Small intestine (tissue), 7 donors: ENCODE measurements around the gene SLFN12L. TPM values are rescaled to one million over a fixed set of nuclear protein-coding genes. Genes with fewer than 3 reads are reported as not detected.
A peak's percentile ranks its signal among the peaks of the same experiment; 100 is the strongest.
"Not testable (repeated sequence)": the region's sequence is repeated elsewhere in the genome, so short reads cannot be mapped to it uniquely, and the experiment has no call there.

ENCODE experiments used
- DNase-seq, 2 donors: peaks; one replicate each; pipeline versions ENCODE4 v3.0.0 to v3.0.0-alpha.2; 2013
- FAIRE-seq: peaks from 2 replicates; lab custom pipeline; 2012; peaks lifted over from hg19 to GRCh38; lab: Jason Lieb, UNC
- H3K27ac ChIP-seq, 3 donors: one replicate each; pipeline ENCODE4 v1.5.1; 2013; ENCODE audit warnings: low read length in 2 of 3, mild to moderate bottlenecking in 2 of 3, control low read depth in 1 of 3, inconsistent platforms in 1 of 3, low read depth in 1 of 3, moderate library complexity in 1 of 3
- H3K27me3 ChIP-seq, 3 donors: one replicate each; pipeline ENCODE4 v1.6.1; 2013; ENCODE audit warnings: low read length in 3 of 3, inconsistent platforms in 1 of 3; ENCODE audit not compliant: control insufficient read depth in 3 of 3, insufficient read depth in 3 of 3
- H3K36me3 ChIP-seq, 3 donors: one replicate each; pipeline ENCODE4 v1.6.1; 2013; ENCODE audit warnings: low read length in 3 of 3, inconsistent platforms in 1 of 3, low read depth in 1 of 3, mild to moderate bottlenecking in 1 of 3, moderate library complexity in 1 of 3; ENCODE audit not compliant: control insufficient read depth in 3 of 3, insufficient read depth in 2 of 3
- H3K4me1 ChIP-seq, 3 donors: one replicate each; pipeline ENCODE4 v1.6.1; 2013; ENCODE audit warnings: low read length in 2 of 3, inconsistent platforms in 1 of 3, low read depth in 1 of 3, mild to moderate bottlenecking in 1 of 3, moderate library complexity in 1 of 3; ENCODE audit not compliant: control insufficient read depth in 3 of 3, insufficient read depth in 2 of 3
- H3K4me3 ChIP-seq, 3 donors: one replicate each; pipeline ENCODE4 v1.5.1; 2013; ENCODE audit warnings: low read length in 3 of 3, control low read depth in 1 of 3, inconsistent platforms in 1 of 3, low read depth in 1 of 3, mild to moderate bottlenecking in 1 of 3, moderate library complexity in 1 of 3
- H3K9me3 ChIP-seq, 2 donors: one replicate each; pipeline ENCODE4 v1.6.1; 2013; ENCODE audit warnings: low read depth in 1 of 2, low read length in 1 of 2; ENCODE audit not compliant: control insufficient read depth in 2 of 2, insufficient read depth in 1 of 2
- WGBS, 3 donors: extraction: QIAGEN DNeasy Blood & Tissue Kit; methylation state at CpG; one replicate each; pipeline ENCODE4 v1.1.7; 2013; 5-methylcytosine and 5-hydroxymethylcytosine counted together
- polyA plus RNA-seq, 4 donors: library from polyadenylated mRNA; stranded (reverse) in 3 of 4; unstranded in 1 of 4; fragments of 200-250 nt in 3 of 4; fragments of 120-200 nt in 1 of 4; gene quantifications; one replicate each; pipeline versions ENCODE4 v1.2.1 to v1.2.3, GENCODE V29; 2013
- donor health status: healthy with polysubstance abuse.
- donor health status: control.
- donor health status: control.
- donor health status: Bipolar disorder and iron deficiency.
- donor health status: healthy.

The SLFN12L gene
- polyA plus RNA-seq, 4 donors, result 0.34 to 0.83 TPM; not detected in 2

DNA sequence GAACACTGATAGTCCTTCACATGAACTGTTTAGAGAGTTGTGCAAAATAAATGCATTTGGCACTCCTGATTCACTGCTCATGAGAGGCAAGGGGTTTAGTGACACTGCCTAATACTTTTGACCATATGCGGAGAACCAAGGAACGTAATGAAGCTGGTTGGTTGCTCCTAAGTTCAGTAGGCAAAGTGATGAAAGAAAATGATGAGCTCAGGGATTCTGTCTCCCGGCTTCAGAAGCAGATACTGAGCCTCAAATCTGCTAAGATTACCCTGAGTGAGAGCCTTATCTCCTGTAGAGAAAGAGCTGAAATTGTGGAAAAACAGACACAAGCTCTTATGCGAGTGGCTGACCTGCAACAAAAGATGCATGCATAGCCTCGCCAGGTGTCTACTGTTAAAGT lies 83.4 kb downstream of the SLFN12L start:
- H3K4me1 ChIP-seq, H3K27ac ChIP-seq, H3K36me3 ChIP-seq, H3K4me3 ChIP-seq, FAIRE-seq, H3K9me3 ChIP-seq, DNase-seq: not testable (repeated sequence)
- WGBS, 3 donors, result 86 to 93% (median 88%) methylated on average over 5 of the region's 5 CpGs
- peaks cover 0 to 27% (median 2%) of the 10 kb centered on the region in 3 donors for H3K27me3 ChIP-seq

DNA sequence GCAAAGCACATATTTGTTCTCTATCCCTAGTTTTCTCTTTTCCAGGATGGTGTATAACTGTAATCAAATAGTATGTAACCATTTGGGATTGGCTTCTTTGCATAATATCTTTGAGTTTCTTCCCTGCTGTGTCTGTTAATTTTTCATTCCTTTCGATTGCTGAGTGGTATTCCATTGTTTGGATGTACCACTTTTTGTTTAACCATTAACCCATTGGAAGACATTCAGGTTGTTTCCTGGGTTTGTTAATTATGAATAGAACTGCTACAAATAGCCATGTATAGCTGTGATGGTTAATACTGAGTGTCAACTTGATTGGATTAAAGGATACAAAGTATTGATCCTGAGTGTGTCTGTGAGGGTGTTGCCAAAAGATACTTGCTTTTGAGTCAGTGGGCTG lies 84.3 kb downstream of the SLFN12L start:
- DNase-seq (no peak), FAIRE-seq (no peak)
- Histone ChIP-seq H3K27ac (no peak overlapping the region), H3K36me3 (no peaks in the 10 kb centered on the region), H3K9me3 (peaks cover 0 to 3% of the 10 kb centered on the region in 2 donors), H3K4me3 (no peak overlapping the region), H3K27me3 (peaks cover 0 to 31% (median 2%) of the 10 kb centered on the region in 3 donors), H3K4me1 (peaks cover 0 to 3% (median 0%) of the 10 kb centered on the region in 3 donors)
- WGBS, 3 donors, result 19 to 41% (median 24%) methylated on average over 1 of the region's 1 CpG

DNA sequence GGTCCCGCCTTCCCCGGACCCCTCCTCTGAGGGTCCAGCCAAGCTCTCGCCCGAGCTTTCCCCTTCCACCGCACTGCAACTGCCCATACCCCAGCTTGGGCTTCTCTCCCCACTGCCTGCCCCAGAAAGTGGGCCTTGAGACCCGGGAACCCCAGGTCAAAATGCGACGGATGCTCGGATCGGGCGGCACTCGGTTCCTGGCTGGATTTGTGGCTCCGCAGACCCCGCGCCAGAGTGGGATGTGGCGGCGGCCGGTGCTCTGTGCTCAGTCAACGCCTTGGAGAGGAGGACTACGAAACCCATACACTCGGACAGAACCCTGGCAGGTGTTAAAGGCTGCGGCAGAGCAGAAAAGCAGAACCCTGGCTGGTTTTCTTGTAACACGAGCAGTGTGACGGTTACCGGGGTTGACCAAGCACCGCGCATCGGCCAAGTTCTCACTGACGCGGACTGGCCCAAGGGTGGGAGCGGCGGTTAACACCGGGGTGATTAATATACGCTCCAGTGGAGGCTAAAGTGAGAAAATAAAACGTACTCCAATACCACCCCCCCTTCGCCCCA lies 88.0 kb downstream of the SLFN12L start:
- H3K27ac ChIP-seq, result peak overlapping the region in 1 of 3 donors; percentile 48
- H3K27me3 ChIP-seq, result peaks cover 0 to 35% (median 2%) of the 10 kb centered on the region in 3 donors
- H3K4me3 ChIP-seq, result peak overlapping the region in 1 of 3 donors; percentile 1
- 20 to 37% (median 21%) methylated on average over 36 of the region's 36 CpGs for WGBS, 3 donors
- H3K9me3 ChIP-seq, result peaks cover 0 to 3% of the 10 kb centered on the region in 2 donors
- FAIRE-seq (no peak), DNase-seq (peak in 1 of 2 donors; percentile 26)
- peaks cover 0 to 6% (median 3%) of the 10 kb centered on the region in 3 donors for H3K4me1 ChIP-seq
- H3K36me3 ChIP-seq, result no peaks in the 10 kb centered on the region

DNA sequence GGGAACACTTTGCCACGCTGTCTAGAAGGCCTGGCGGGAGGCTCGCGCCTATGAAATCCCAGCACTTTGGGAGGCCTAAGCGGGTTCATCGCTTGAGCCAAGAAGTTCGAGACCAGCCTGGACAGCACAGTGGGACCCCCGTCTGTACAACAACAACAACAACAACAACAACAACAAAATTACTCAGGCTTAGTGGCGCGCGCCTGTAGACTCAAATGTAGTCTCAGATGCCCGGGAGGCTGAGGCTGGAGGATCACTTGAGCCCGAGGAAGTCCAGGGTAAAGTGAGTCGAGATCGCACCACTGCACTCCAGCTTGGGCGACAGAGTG lies 88.6 kb downstream of the SLFN12L start:
- Histone ChIP-seq H3K27ac (peak overlapping the region in 1 of 3 donors; percentile 60), H3K9me3 (peaks cover 0 to 3% of the 10 kb centered on the region in 2 donors), H3K4me1 (peaks cover 0 to 6% (median 3%) of the 10 kb centered on the region in 3 donors), H3K27me3 (peaks cover 0 to 35% (median 2%) of the 10 kb centered on the region in 3 donors), H3K36me3 (no peaks in the 10 kb centered on the region), H3K4me3 (peak overlapping the region in 1 of 3 donors; percentile 53)
- 22 to 39% (median 35%) methylated on average over 16 of the region's 16 CpGs for WGBS, 3 donors
- FAIRE-seq (no peak), DNase-seq (no peak)

DNA sequence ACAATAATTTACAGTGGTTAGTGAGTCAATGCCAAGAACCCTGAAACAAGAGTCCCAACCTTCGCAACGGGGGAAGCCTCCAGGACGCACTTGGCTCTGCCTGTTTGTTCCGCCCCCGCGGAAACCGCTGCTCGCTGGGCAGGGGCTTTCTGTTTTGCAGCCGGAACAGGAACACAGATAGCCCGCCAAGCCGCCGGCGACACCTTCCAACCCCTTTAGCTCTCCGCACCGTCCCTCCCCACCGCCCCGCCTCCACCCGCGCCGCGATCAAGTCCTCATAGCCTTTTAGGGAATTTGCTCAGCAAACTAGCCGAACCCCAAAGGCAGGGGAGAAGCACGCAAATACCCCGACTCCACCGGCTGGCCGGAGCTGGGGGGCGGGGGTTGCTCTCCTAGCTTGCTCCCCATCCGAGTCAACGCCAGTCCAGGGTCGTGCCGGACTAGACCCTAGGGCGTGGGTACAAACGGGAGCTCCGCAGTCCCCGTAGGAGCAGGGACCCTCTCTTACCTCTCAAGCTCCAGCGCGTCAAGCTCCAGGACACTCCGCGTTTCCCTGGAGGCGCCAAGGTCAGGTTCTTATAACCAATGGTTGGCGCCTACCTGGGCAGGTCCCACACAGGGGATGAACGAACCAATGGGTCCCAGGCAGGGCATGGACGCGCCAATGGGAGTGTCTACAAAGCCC lies 89.1 kb downstream of the SLFN12L start, which contains the start of gene SLFN13:
TSS of gene SLFN13 (minus strand) at position 553 of the 685 bp plus-strand sequence. CDS start 3,086 bp downstream, outside the sequence.
- H3K4me1 ChIP-seq, result peaks cover 0 to 6% (median 3%) of the 10 kb centered on the region in 3 donors
- peaks cover 0 to 3% of the 10 kb centered on the region in 2 donors for H3K9me3 ChIP-seq
- FAIRE-seq, result no peak
- peak within 1 kb of the TSS in 2 of 3 donors; percentile 27 to 60 for H3K27ac ChIP-seq
- no peaks in the 10 kb centered on the region for H3K36me3 ChIP-seq
- WGBS, 3 donors, result 1 to 3% (median 3%) methylated on average over 43 to 44 of the region's 44 CpGs
- H3K4me3 ChIP-seq, result peak within 1 kb of the TSS; percentile 46 to 53 (median 46)
- peak; percentile 70 to 87 for DNase-seq
- peaks cover 0 to 35% (median 2%) of the 10 kb centered on the region in 3 donors for H3K27me3 ChIP-seq

DNA sequence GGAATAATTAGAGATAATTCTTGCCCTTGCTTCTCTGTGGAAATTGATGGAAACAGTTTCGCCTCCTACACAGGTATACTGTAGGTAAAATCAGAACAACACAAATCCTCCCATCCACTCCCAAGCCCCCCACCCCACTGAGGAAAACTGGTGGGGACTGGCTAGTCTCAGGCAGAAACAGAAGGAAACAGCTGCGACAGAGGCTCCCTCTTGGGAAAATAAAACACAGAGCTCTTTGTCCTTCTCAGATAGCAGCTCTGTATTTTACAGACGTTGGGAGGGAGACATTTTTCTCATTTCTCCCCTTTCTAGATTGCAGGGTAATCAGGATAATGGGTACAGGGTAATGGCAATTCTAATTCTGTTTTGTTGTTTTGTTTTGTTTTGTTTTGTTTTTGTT lies 90.0 kb downstream of the SLFN12L start:
- Histone ChIP-seq H3K4me3 (peak overlapping the region in 2 of 3 donors; percentile 46 to 53), H3K27ac (peak overlapping the region in 1 of 3 donors; percentile 45), H3K4me1 (peaks cover 0 to 6% (median 3%) of the 10 kb centered on the region in 3 donors), H3K36me3 (no peaks in the 10 kb centered on the region), H3K9me3 (peaks cover 0 to 3% of the 10 kb centered on the region in 2 donors), H3K27me3 (peaks cover 0 to 35% (median 2%) of the 10 kb centered on the region in 3 donors)
- 42 to 52% (median 47%) methylated on average over 3 of the region's 3 CpGs for WGBS, 3 donors
- FAIRE-seq (no peak), DNase-seq (peak; percentile 1 to 10)

DNA sequence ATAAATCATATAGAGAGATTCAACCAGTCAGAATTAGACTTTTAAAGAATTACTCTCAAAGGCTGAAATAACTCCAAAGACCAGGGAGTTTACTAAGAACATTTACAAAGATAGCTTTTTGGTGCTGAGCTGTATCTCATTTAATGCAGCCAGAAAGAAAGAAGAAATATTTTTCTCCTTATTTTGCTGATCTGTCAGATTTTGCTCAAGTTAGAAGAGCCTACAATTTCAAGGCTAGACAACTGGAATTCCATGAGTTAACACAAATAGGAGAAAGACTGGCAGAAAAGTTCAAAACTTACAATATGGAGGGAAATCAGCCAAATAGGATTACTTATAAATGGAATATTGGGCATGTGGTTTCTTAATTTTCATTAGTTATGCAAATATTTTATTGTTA lies 99.0 kb downstream of the SLFN12L start:
- Histone ChIP-seq H3K36me3 (no peaks in the 10 kb centered on the region), H3K4me1 (peaks cover 0 to 6% (median 0%) of the 10 kb centered on the region in 3 donors), H3K9me3 (no peaks in the 10 kb centered on the region), H3K27me3 (no peaks in the 10 kb centered on the region), H3K27ac (no peak overlapping the region), H3K4me3 (no peak overlapping the region)
- no peak for DNase-seq
- no peak for FAIRE-seq

DNA sequence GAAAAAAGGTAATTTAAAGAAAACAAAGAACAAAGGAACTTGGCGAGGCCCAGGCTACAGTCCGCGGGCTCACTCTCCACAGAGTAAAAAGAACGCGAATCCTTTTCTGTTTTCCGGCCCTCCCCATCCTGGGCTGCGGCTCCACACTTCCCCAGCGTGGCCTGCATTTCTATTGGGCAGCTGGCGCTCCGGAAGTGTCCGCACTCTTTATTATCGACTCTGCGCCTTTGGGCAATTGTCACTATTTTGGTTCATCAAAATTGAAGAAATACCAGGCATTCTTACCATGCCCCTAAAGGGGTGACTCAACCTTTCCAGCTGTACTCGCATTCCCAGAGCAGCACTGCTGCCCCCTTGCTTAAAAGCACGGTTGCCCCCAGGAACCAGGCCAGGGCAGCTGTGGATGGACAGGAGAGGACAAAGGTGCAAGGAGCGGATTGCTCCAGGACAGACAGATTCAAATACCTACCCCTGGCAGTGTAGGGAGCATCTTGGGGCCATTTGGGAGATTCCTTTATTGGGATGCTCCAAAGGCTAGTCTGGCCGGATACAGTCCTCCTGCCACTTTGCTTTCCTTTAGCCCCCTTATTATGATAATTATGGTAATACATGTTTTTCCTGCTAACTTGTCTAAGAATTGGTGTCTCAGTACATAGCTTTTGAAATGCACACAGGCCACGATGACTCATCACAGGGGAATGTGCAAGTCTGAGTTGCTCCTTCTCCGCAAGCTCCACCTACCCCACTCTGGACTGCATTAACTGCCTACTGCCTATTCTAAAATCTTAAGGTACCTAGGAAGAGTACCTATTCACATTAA lies 104.2 kb downstream of the SLFN12L start:
- DNase-seq (peak; percentile 74 to 87), FAIRE-seq (no peak)
- Histone ChIP-seq H3K4me1 (peaks cover 0 to 11% (median 2%) of the 10 kb centered on the region in 3 donors), H3K27me3 (no peaks in the 10 kb centered on the region), H3K9me3 (no peaks in the 10 kb centered on the region), H3K27ac (peak overlapping the region; percentile 47 to 84 (median 69)), H3K4me3 (peak overlapping the region in 2 of 3 donors; percentile 50 to 66), H3K36me3 (no peaks in the 10 kb centered on the region)
- 17 to 26% (median 23%) methylated on average over 19 of the region's 19 CpGs for WGBS, 3 donors
